AG09319 (cell line): ENCODE measurements around the gene LTBR.

ENCODE experiments used
- DNase-seq: peaks from one replicate; pipeline ENCODE4 v3.0.0-alpha.2; 2010; ENCODE audit warnings: low read depth; ENCODE audit errors: extremely low read depth
- CTCF ChIP-seq: IDR thresholded peaks from 2 replicates; pipeline ENCODE4 v1.5.1; 2011; ENCODE audit warnings: low read depth, mild to moderate bottlenecking, inconsistent platforms, low read length, moderate library complexity

Gene LTBR

DNA sequence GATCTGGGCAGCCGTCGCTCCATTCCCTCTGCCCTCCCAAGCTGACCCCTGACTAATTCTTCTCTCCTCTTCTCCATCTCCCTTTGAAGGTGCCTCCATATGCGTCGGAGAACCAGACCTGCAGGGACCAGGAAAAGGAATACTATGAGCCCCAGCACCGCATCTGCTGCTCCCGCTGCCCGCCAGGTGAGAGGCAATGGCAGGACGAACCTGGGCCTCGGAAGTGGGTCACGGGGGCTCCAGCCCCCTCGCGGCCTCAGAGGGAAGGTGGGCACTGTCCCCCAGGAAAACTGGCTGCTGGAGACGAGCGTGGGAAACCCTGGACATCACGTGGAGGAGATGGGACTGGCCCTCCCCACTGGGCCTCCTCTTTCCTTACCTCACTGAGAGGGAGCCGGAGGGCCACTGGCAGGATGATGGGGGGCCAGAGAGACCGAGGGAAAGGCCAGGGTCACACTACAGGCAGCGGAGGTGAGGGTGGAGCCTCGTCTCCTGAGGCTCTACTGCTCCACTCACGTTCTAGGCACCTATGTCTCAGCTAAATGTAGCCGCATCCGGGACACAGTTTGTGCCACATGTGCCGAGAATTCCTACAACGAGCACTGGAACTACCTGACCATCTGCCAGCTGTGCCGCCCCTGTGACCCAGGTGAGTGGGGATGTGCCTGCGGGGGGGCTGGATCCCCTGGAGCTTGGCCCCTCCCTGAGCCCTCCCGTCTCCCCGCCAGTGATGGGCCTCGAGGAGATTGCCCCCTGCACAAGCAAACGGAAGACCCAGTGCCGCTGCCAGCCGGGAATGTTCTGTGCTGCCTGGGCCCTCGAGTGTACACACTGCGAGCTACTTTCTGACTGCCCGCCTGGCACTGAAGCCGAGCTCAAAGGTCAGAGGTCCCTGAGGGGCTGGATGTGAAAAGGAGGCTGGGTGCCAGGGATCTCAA lies 806 bp downstream of the LTBR start:
- DNase-seq: no peak
- no peak for TF ChIP-seq CTCF

DNA sequence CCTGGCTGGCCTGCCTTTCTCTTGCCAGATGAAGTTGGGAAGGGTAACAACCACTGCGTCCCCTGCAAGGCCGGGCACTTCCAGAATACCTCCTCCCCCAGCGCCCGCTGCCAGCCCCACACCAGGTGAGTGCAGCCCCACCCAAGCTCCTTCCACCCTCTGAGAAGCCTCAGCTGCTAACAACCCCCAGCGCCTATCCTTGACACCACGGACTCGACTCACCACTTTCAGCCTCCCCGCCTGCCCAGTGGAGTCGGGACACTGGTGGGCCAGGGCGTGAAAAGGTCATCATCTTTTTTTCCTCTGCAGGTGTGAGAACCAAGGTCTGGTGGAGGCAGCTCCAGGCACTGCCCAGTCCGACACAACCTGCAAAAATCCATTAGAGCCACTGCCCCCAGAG lies 2.1 kb downstream of the LTBR start:
- TF ChIP-seq CTCF: no peak
- no peak for DNase-seq

DNA sequence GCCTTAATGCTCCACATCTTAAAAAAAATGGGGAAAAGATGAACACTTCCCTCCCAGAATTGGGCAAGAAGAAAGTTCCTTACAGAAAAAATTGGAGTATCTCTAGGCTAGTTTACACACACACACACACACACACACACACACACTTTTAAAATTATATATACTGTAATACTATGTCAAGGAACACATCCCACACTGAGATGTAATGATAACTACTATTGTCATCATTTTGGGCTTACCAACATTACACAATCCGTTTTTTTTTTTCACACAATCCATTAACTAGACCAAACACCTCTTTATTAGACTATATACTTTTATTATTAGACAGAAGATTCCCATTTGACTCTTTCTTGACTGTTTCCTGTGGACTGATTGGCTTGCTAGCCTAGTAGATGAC lies 2.5 kb downstream of the LTBR start:
- DNase-seq: no peak
- no peak for TF ChIP-seq CTCF

GRCh38 chr12:6387541-6387940 lies 3.6 kb downstream of the LTBR start:
- TF ChIP-seq CTCF: no peak
- no peak for DNase-seq

GRCh38 chr12:6390084-6390799 lies 6.3 kb downstream of the LTBR start:
- no peak for TF ChIP-seq CTCF
- DNase-seq: no peak

GRCh38 chr12:6391013-6391412 lies 7.1 kb downstream of the LTBR start:
- DNase-seq: no peak
- no peak for TF ChIP-seq CTCF

- DNase-seq: no peak
- TF ChIP-seq CTCF: no peak
Measured at GRCh38 chr12:6392504-6392903, 8.5 kb downstream of the LTBR start.
